ENCODE data around the gene CELSR1.

The CELSR1 gene

DNA sequence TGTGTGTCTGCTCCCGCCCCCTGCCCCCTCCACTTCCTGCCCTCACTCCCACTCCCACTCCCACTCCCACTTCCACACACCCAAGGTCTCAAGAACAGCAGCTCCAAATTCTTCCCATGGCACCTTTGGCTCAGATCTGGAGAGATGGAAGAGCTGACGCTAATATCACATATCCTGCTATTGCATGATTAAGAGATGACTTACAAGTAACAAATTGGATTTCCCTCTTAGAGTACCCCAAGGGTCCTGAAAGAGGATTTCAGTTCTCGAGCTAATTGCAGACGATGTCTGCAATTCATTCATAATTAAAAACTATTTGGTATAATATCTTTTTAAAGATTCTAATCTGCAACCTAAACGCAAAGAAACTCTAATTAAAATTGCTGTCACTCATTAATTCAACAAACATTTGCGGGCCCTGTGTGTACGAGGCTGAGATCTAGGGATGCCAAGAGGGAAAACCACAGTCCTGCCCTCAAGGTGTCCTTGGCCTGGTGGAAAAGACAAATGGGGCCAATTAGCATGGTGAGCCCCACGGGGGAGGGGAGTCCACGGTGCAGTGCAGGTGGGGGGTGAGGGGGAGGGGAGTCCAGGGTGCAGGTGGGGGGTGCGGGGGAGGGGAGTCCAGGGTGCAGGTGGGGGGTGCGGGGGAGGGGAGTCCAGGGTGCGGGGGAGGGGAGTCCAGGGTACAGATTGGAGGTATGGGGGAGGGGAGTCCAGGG is 50.3 kb downstream of the CELSR1 start:
- Histone ChIP-seq H3K27me3 (ENCODE audit: control insufficient read depth, insufficient read depth, low read length) (no peaks in the 10 kb centered on the region), H3K4me3 (ENCODE audit: low read depth, low read length) (no peak overlapping the region), H3K36me3 (ENCODE audit: control insufficient read depth, insufficient read depth, low read length) (no peaks in the 10 kb centered on the region), H3K9ac (ENCODE audit: low read depth, low read length) (no peak overlapping the region), H3K9me3 (ENCODE audit: control insufficient read depth, insufficient read depth, low read length) (no peaks in the 10 kb centered on the region), H3K4me1 (ENCODE audit: control insufficient read depth, insufficient read depth, low read length) (peaks cover 12% of the 10 kb centered on the region), H3K27ac (ENCODE audit: low read depth, low read length) (no peak overlapping the region)

DNA sequence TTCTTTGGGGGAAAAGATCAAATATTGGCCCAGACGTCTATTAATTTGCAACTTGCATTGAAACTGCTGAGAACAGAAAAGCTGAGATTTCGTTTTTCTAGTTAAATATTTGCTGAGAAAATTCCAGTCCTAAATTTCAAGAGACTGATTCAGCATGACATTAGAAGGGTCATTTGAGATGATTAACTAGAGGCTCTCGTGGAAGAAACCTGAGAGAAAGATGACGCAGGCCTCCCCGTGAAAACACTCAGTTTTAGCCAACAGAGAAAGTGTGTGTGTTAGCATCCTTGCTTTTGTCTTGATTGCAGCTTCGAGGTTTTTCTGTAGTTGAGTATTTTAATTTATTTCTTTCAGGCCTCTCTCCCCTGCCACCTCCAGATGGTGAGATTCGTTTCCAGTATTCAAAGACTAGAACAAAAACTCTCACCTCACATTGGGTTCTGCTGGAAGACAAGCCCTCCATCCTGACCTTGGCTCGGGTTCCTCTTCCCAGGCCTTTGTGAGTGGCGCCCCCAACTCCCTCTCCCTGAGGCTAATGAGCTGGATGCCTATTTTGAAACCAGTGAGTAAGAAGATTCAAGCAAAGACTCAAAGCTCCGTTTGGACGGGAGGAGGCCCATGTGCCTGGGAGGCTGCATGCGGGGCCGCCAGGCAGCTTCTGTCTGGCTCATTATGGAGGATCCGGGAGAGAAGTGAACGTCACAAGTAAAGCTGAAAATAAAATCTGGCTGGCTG is 52.4 kb downstream of the CELSR1 start:
- H3K36me3 ChIP-seq (ENCODE audit: control insufficient read depth, insufficient read depth, low read length), result no peaks in the 10 kb centered on the region
- no peak overlapping the region for H3K4me3 ChIP-seq (ENCODE audit: low read depth, low read length)
- H3K4me1 ChIP-seq (ENCODE audit: control insufficient read depth, insufficient read depth, low read length), result peaks cover 12% of the 10 kb centered on the region
- H3K27ac ChIP-seq (ENCODE audit: low read depth, low read length), result peak overlapping the region; percentile 25
- H3K9me3 ChIP-seq (ENCODE audit: control insufficient read depth, insufficient read depth, low read length), result no peaks in the 10 kb centered on the region
- no peaks in the 10 kb centered on the region for H3K27me3 ChIP-seq (ENCODE audit: control insufficient read depth, insufficient read depth, low read length)
- H3K9ac ChIP-seq (ENCODE audit: low read depth, low read length), result no peak overlapping the region

DNA sequence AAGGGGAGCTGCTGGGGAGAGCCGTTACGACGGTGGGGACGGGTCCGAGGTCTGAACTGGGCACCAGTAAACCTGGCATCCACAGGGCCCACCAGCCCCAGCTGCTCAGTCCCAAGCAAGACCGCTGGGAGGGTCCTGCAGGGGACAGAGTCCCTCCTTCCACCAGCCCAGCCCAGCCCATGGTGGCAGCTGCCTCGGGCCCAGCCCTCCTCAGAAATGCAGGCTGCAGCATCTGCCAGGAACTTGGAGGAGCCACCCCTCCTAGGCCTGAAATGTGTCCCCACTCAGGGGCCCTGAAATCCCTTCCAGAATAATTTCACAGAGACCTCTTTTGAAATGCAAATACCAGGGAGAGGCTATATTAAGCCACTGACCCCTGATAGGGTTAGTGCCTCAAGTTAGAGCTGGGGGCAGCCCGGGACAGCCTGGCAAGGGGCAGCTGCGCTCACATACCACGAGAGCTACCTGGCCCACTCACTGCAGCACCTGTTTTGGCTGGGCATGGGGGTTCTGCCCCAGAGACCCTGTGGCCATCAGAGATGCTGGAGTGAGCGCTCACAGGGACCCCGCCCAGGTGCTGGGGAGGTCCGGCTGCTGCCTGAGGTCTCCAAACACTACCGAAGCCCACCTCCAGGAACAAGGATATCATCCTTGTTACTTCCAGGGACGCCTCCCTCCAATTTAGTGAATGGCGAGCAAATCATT is 53.1 kb downstream of the CELSR1 start:
- H3K9ac ChIP-seq (ENCODE audit: low read depth, low read length), result no peak overlapping the region

GRCh38 chr22:46483353-46483752 is 54.1 kb downstream of the CELSR1 start:
- Histone ChIP-seq H3K27ac (ENCODE audit: low read depth, low read length) (no peak overlapping the region), H3K4me1 (ENCODE audit: control insufficient read depth, insufficient read depth, low read length) (peaks cover 12% of the 10 kb centered on the region)

More for the DNA sequence above, 53.1 kb downstream of the CELSR1 start:
- no peaks in the 10 kb centered on the region for H3K36me3 ChIP-seq (ENCODE audit: control insufficient read depth, insufficient read depth, low read length)
- peaks cover 12% of the 10 kb centered on the region for H3K4me1 ChIP-seq (ENCODE audit: control insufficient read depth, insufficient read depth, low read length)
- H3K9me3 ChIP-seq (ENCODE audit: control insufficient read depth, insufficient read depth, low read length), result no peaks in the 10 kb centered on the region
- H3K4me3 ChIP-seq (ENCODE audit: low read depth, low read length), result no peak overlapping the region
- no peaks in the 10 kb centered on the region for H3K27me3 ChIP-seq (ENCODE audit: control insufficient read depth, insufficient read depth, low read length)
- no peak overlapping the region for H3K27ac ChIP-seq (ENCODE audit: low read depth, low read length)

GRCh38 chr22:46482056-46482675 is 55.3 kb downstream of the CELSR1 start:
- Histone ChIP-seq H3K4me1 (ENCODE audit: control insufficient read depth, insufficient read depth, low read length) (peaks cover 12% of the 10 kb centered on the region), H3K27me3 (ENCODE audit: control insufficient read depth, insufficient read depth, low read length) (no peaks in the 10 kb centered on the region), H3K36me3 (ENCODE audit: control insufficient read depth, insufficient read depth, low read length) (no peaks in the 10 kb centered on the region), H3K9ac (ENCODE audit: low read depth, low read length) (no peak overlapping the region), H3K9me3 (ENCODE audit: control insufficient read depth, insufficient read depth, low read length) (no peaks in the 10 kb centered on the region), H3K27ac (ENCODE audit: low read depth, low read length) (no peak overlapping the region), H3K4me3 (ENCODE audit: low read depth, low read length) (no peak overlapping the region)

More at GRCh38 chr22:46483353-46483752, 54.1 kb downstream of the CELSR1 start:
- no peaks in the 10 kb centered on the region for H3K27me3 ChIP-seq (ENCODE audit: control insufficient read depth, insufficient read depth, low read length)
- H3K36me3 ChIP-seq (ENCODE audit: control insufficient read depth, insufficient read depth, low read length), result no peaks in the 10 kb centered on the region
- H3K4me3 ChIP-seq (ENCODE audit: low read depth, low read length), result no peak overlapping the region
- H3K9ac ChIP-seq (ENCODE audit: low read depth, low read length), result no peak overlapping the region
- H3K9me3 ChIP-seq (ENCODE audit: control insufficient read depth, insufficient read depth, low read length), result no peaks in the 10 kb centered on the region

- H3K36me3 ChIP-seq (ENCODE audit: control insufficient read depth, insufficient read depth, low read length), result no peaks in the 10 kb centered on the region
- H3K27me3 ChIP-seq (ENCODE audit: control insufficient read depth, insufficient read depth, low read length), result no peaks in the 10 kb centered on the region
- H3K27ac ChIP-seq (ENCODE audit: low read depth, low read length), result no peak overlapping the region
- no peak overlapping the region for H3K4me3 ChIP-seq (ENCODE audit: low read depth, low read length)
- H3K4me1 ChIP-seq (ENCODE audit: control insufficient read depth, insufficient read depth, low read length), result peaks cover 12% of the 10 kb centered on the region
- H3K9me3 ChIP-seq (ENCODE audit: control insufficient read depth, insufficient read depth, low read length), result no peaks in the 10 kb centered on the region
- H3K9ac ChIP-seq (ENCODE audit: low read depth, low read length), result no peak overlapping the region
Observed at GRCh38 chr22:46481386-46481785, 56.0 kb downstream of the CELSR1 start.

GRCh38 chr22:46480396-46480795 is 57.0 kb downstream of the CELSR1 start:
- Histone ChIP-seq H3K9ac (ENCODE audit: low read depth, low read length) (no peak overlapping the region), H3K27ac (ENCODE audit: low read depth, low read length) (no peak overlapping the region), H3K4me3 (ENCODE audit: low read depth, low read length) (no peak overlapping the region), H3K36me3 (ENCODE audit: control insufficient read depth, insufficient read depth, low read length) (no peaks in the 10 kb centered on the region), H3K4me1 (ENCODE audit: control insufficient read depth, insufficient read depth, low read length) (peaks cover 11% of the 10 kb centered on the region), H3K9me3 (ENCODE audit: control insufficient read depth, insufficient read depth, low read length) (no peaks in the 10 kb centered on the region), H3K27me3 (ENCODE audit: control insufficient read depth, insufficient read depth, low read length) (no peaks in the 10 kb centered on the region)

GRCh38 chr22:46479046-46479445 is 58.4 kb downstream of the CELSR1 start:
- H3K4me3 ChIP-seq (ENCODE audit: low read depth, low read length), result no peak overlapping the region
- no peaks in the 10 kb centered on the region; the same call in 1 of the 2 replicates for H3K4me1 ChIP-seq (ENCODE audit: control insufficient read depth, insufficient read depth, low read length)
- no peak overlapping the region for H3K27ac ChIP-seq (ENCODE audit: low read depth, low read length)
- no peak overlapping the region for H3K9ac ChIP-seq (ENCODE audit: low read depth, low read length)
- no peaks in the 10 kb centered on the region for H3K36me3 ChIP-seq (ENCODE audit: control insufficient read depth, insufficient read depth, low read length)
- H3K27me3 ChIP-seq (ENCODE audit: control insufficient read depth, insufficient read depth, low read length), result no peaks in the 10 kb centered on the region
- H3K9me3 ChIP-seq (ENCODE audit: control insufficient read depth, insufficient read depth, low read length), result no peaks in the 10 kb centered on the region

DNA sequence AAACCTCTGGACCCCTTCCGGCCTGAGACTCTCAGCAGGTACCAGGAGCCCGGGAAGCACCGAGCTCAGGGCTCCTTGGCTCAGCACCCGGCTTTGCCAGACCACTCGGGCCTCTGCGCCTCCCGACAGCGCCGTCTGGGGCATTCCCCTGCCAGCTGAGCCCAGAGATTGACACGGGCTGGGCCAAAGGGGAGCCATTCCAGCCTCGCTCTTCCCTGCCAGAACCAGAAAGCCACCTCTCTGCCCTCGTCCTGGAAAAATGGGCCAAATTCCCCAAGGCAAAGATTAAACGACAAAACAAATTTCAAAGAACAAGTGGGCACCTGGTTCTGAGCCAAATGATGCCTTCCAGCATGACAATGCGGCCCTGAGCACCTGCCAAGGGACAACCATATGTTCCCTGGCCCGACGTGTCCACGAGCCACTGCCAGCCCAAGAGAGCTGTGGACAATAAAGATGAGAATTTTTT is 59.3 kb downstream of the CELSR1 start:
- H3K36me3 ChIP-seq (ENCODE audit: control insufficient read depth, insufficient read depth, low read length), result no peaks in the 10 kb centered on the region
- H3K27ac ChIP-seq (ENCODE audit: low read depth, low read length), result no peak overlapping the region
- H3K9me3 ChIP-seq (ENCODE audit: control insufficient read depth, insufficient read depth, low read length), result no peaks in the 10 kb centered on the region
- H3K4me3 ChIP-seq (ENCODE audit: low read depth, low read length), result no peak overlapping the region
- no peak overlapping the region for H3K9ac ChIP-seq (ENCODE audit: low read depth, low read length)
- H3K27me3 ChIP-seq (ENCODE audit: control insufficient read depth, insufficient read depth, low read length), result no peaks in the 10 kb centered on the region
- no peaks in the 10 kb centered on the region for H3K4me1 ChIP-seq (ENCODE audit: control insufficient read depth, insufficient read depth, low read length)

DNA sequence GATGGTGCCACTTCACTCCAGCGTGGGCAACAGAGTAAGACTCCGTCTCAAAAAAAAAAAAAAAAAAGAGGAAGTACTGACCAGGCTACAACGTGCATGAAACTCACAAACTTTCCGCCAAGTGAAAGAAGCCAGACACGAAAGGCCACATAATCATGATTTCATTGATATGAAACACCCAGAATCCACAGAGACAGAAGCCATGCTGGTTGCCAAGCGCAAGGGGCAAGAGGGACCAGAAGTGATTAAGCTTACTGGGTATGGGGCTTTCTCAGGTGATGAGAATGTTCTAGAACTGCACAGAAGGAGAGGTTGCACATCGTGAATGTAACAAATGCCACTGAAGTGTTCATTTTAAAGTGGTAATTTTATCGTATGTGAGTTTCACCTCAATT is 60.9 kb downstream of the CELSR1 start:
- Histone ChIP-seq H3K27me3 (ENCODE audit: control insufficient read depth, insufficient read depth, low read length) (no peaks in the 10 kb centered on the region), H3K9ac (ENCODE audit: low read depth, low read length) (no peak overlapping the region), H3K36me3 (ENCODE audit: control insufficient read depth, insufficient read depth, low read length) (no peaks in the 10 kb centered on the region), H3K4me3 (ENCODE audit: low read depth, low read length) (no peak overlapping the region), H3K9me3 (ENCODE audit: control insufficient read depth, insufficient read depth, low read length) (no peaks in the 10 kb centered on the region), H3K4me1 (ENCODE audit: control insufficient read depth, insufficient read depth, low read length) (no peaks in the 10 kb centered on the region), H3K27ac (ENCODE audit: low read depth, low read length) (no peak overlapping the region)

All from HUES48 (cell line).